Caco-2 (cell line): ENCODE measurements around the gene GNA14. TPM values are rescaled to one million over a fixed set of nuclear protein-coding genes. Genes with fewer than 3 reads are reported as not detected.
"Not testable (repeated sequence)": the region's sequence is repeated elsewhere in the genome, so short reads cannot be mapped to it uniquely, and the experiment has no call there.

Source experiments
- BruUV-seq: library from RNA; stranded (reverse); fragments of 400-500 nt; replicated peaks from 2 replicates; lab custom pipeline; 2021; lab: Mats Ljungman, UMichigan
- CTCF ChIA-PET: fragments of 300-600 bp; sonication (Branson Sonifier 250); formaldehyde crosslinking; loops from one replicate; lab custom pipeline; 2022; ENCODE audit warnings: antibody characterized with exemption; lab: Charles Lee
- POLR2A ChIA-PET: fragments of 300-600 bp; sonication (Branson Sonifier 250); formaldehyde crosslinking; loops from one replicate; lab custom pipeline; 2022; ENCODE audit warnings: antibody characterized with exemption; lab: Charles Lee
- DNase-seq, 2 experiments: peaks; one replicate each; pipeline versions ENCODE4 v3.0.0 to v3.0.0-alpha.2; 2020 to 2022
- H3K27me3 ChIP-seq: replicated peaks from 2 replicates; pipeline ENCODE4 v1.6.0; 2011; ENCODE audit warnings: low read length; ENCODE audit not compliant: control insufficient read depth, insufficient read depth
- H3K36me3 ChIP-seq: 2 replicates; pipeline ENCODE4 v1.5.1; 2011; ENCODE audit warnings: low read length; ENCODE audit not compliant: control insufficient read depth, insufficient read depth
- H3K4me1 ChIP-seq: fragments of 250-450 bp; sonication (Bioruptor Pico); 2 replicates; pipeline ENCODE4 v1.5.1; 2020; ENCODE audit warnings: mild to moderate bottlenecking
- H3K4me3 ChIP-seq: 2 replicates; pipeline ENCODE4 v1.5.1; 2011; ENCODE audit warnings: low read depth, mild to moderate bottlenecking, control low read depth, low read length
- H3K9me3 ChIP-seq: fragments of 250-450 bp; sonication (Bioruptor Pico); 2 replicates; pipeline ENCODE4 v1.5.1; 2020; ENCODE audit warnings: mild to moderate bottlenecking, moderate library complexity
- H3K27ac Mint-ChIP-seq: one replicate; pipeline ENCODE4 v1.8.0; 2022; ENCODE audit warnings: mixed read lengths; ENCODE audit not compliant: unreplicated experiment
- H3K27me3 Mint-ChIP-seq: one replicate; pipeline ENCODE4 v1.8.0; 2022; ENCODE audit warnings: mixed read lengths; ENCODE audit not compliant: insufficient read depth, unreplicated experiment
- H3K36me3 Mint-ChIP-seq: one replicate; pipeline ENCODE4 v1.8.0; 2022; ENCODE audit warnings: mild to moderate bottlenecking, mixed read lengths; ENCODE audit not compliant: insufficient read depth, unreplicated experiment
- H3K4me1 Mint-ChIP-seq: one replicate; pipeline ENCODE4 v1.8.0; 2022; ENCODE audit warnings: low read depth, mixed read lengths; ENCODE audit not compliant: unreplicated experiment
- H3K4me3 Mint-ChIP-seq: one replicate; pipeline ENCODE4 v1.8.0; 2022; ENCODE audit warnings: mild to moderate bottlenecking, moderate library complexity, mixed read lengths; ENCODE audit not compliant: unreplicated experiment
- H3K9me3 Mint-ChIP-seq: one replicate; pipeline ENCODE4 v1.8.0; 2022; ENCODE audit warnings: mixed read lengths; ENCODE audit not compliant: unreplicated experiment
- CTCF ChIP-seq, 2 experiments: fragments of 200-600 bp in 1 of 2; IDR thresholded peaks; 1 replicate in 1 of 2; 2 replicates in 1 of 2; pipeline versions ENCODE4 v1.5.1 to v1.8.0; 2011 to 2022; ENCODE audit warnings: antibody characterized with exemption in 1 of 2, control low read depth in 1 of 2, inconsistent platforms in 1 of 2, low read depth in 1 of 2, low read length in 1 of 2, mild to moderate bottlenecking in 1 of 2, moderate library complexity in 1 of 2; ENCODE audit not compliant: insufficient read depth in 1 of 2, severe bottlenecking in 1 of 2, unreplicated experiment in 1 of 2
- intact Hi-C: fragments of 100-400 bp; cut with micrococcal nuclease; formaldehyde crosslinking; loops from one replicate; pipeline ENCODE4 v1.10.0; 2022; ENCODE audit not compliant: unreplicated experiment
- total RNA-seq: library from RNA; stranded (reverse); gene quantifications from 2 replicates; pipeline ENCODE4 v1.2.3, GENCODE V29; 2022

Gene GNA14
- total RNA-seq, 1 experiment from 2014 or later = not detected

GRCh38 chr9:77495834-77496671, 152.1 kb downstream of the GNA14 start:
- Mint-ChIP-seq H3K9me3 (no peaks in the 10 kb centered on the region), H3K4me3 (no peak overlapping the region), H3K36me3 (no peaks in the 10 kb centered on the region), H3K27me3 (no peaks in the 10 kb centered on the region), H3K4me1 (no peaks in the 10 kb centered on the region), H3K27ac (no peak overlapping the region)
- CTCF ChIA-PET = interaction anchor here (0.6 kb wide), 1 partner anchor 54 kb away, joined by 3 read pairs; no protein-coding TSS in a partner anchor
- Histone ChIP-seq H3K4me1 (no peaks in the 10 kb centered on the region), H3K4me3 (no peak overlapping the region), H3K9me3 (no peaks in the 10 kb centered on the region), H3K27me3 (no peaks in the 10 kb centered on the region), H3K36me3 (no peaks in the 10 kb centered on the region)
- POLR2A ChIA-PET = no interaction called here
- no peak for TF ChIP-seq CTCF (IDR thresholded peaks at IDR 0.05; ENCODE audit: insufficient read depth in 1 of 2, low read depth in 1 of 2, low read length in 1 of 2, severe bottlenecking in 1 of 2, unreplicated experiment in 1 of 2)
- no peak for DNase-seq
- intact Hi-C loops = no loop called here
- BruUV-seq = no TSS peak

- H3K4me1 ChIP-seq, H3K9me3 Mint-ChIP-seq, CTCF ChIA-PET, H3K4me3 ChIP-seq, H3K36me3 Mint-ChIP-seq, DNase-seq, H3K4me1 Mint-ChIP-seq, POLR2A ChIA-PET, H3K4me3 Mint-ChIP-seq, H3K27ac Mint-ChIP-seq, H3K27me3 ChIP-seq, H3K27me3 Mint-ChIP-seq, H3K36me3 ChIP-seq, BruUV-seq, H3K9me3 ChIP-seq, intact Hi-C loops: not testable (repeated sequence)
These were observed 157.8 kb downstream of the GNA14 start for GRCh38 chr9:77490279-77490678.

GRCh38 chr9:77489405-77490163, 158.5 kb downstream of the GNA14 start:
- DNase-seq, H3K9me3 ChIP-seq, POLR2A ChIA-PET, H3K4me1 Mint-ChIP-seq, CTCF ChIA-PET, BruUV-seq, H3K27me3 ChIP-seq, H3K9me3 Mint-ChIP-seq, H3K36me3 ChIP-seq, H3K4me3 ChIP-seq, H3K4me3 Mint-ChIP-seq, intact Hi-C loops, H3K27me3 Mint-ChIP-seq, H3K36me3 Mint-ChIP-seq, H3K27ac Mint-ChIP-seq, H3K4me1 ChIP-seq: not testable (repeated sequence)
